Endothelial cell of umbilical vein (primary cell): Measurements from ENCODE around the gene GRK5. TPM values are rescaled to one million over a fixed set of nuclear protein-coding genes. Genes with fewer than 3 reads are reported as not detected.

Experiments
- BruUV-seq: library from RNA; stranded (reverse); fragments of 400-500 nt; replicated peaks from 2 replicates; lab custom pipeline; 2021; lab: Mats Ljungman, UMichigan
- CTCF ChIA-PET: fragments of 300-600, 350-600 bp; sonication (Branson Sonifier 250); formaldehyde crosslinking; loops from one replicate; lab custom pipeline; 2021; ENCODE audit warnings: antibody characterized with exemption, inconsistent platforms; lab: Charles Lee
- POLR2A ChIA-PET: fragments of 300-600, 350-600 bp; sonication (Branson Sonifier 250); formaldehyde crosslinking; loops from one replicate; lab custom pipeline; 2021; ENCODE audit warnings: antibody characterized with exemption, inconsistent platforms; lab: Charles Lee
- DNase-seq: peaks from one replicate; pipeline ENCODE4 v3.0.0-alpha.2; 2011; ENCODE audit warnings: low read depth, low spot score
- FAIRE-seq: peaks from 2 replicates; lab custom pipeline; 2011; peaks lifted over from hg19 to GRCh38; lab: Jason Lieb, UNC
- H2AFZ ChIP-seq: 2 replicates; pipeline ENCODE4 v1.6.0; 2012; ENCODE audit warnings: low read depth, low read length, control low read depth, inconsistent platforms
- H3K27ac ChIP-seq: 2 replicates; pipeline ENCODE4 v1.5.1; 2011; ENCODE audit warnings: low read depth, mild to moderate bottlenecking, control low read depth, low read length, moderate library complexity; ENCODE audit not compliant: insufficient read depth
- H3K27me3 ChIP-seq, 2 experiments: 2 replicates each; pipeline versions ENCODE4 v1.6.0 to v1.6.1; 2011; ENCODE audit warnings: low read length in 2 of 2, mixed read lengths in 1 of 2; ENCODE audit not compliant: control insufficient read depth in 2 of 2, insufficient read depth in 2 of 2
- H3K36me3 ChIP-seq, 2 experiments: 2 replicates in 1 of 2; 3 replicates in 1 of 2; pipeline ENCODE4 v1.5.1; 2011; ENCODE audit warnings: low read length in 2 of 2, mild to moderate bottlenecking in 1 of 2, moderate library complexity in 1 of 2; ENCODE audit not compliant: control insufficient read depth in 2 of 2, insufficient read depth in 2 of 2; ENCODE audit errors: extremely low read depth in 1 of 2
- H3K4me1 ChIP-seq: 3 replicates; pipeline ENCODE4 v1.5.1; 2011; ENCODE audit warnings: mild to moderate bottlenecking, low read length; ENCODE audit not compliant: control insufficient read depth, insufficient read depth; ENCODE audit errors: extremely low read depth
- H3K4me2 ChIP-seq: 2 replicates; pipeline ENCODE4 v1.6.1; 2011; ENCODE audit warnings: low read length, control low read depth, mixed read lengths; ENCODE audit not compliant: insufficient read depth
- H3K4me3 ChIP-seq, 3 experiments: fragments of 200-600 bp in 1 of 3; sonication (generic), shearing (Covaris generic) in 1 of 3; replicated peaks in 1 of 3; 2 replicates each; pipeline ENCODE4 v1.5.1; 2011 to 2016; ENCODE audit warnings: control low read depth in 3 of 3, low read length in 3 of 3, mild to moderate bottlenecking in 2 of 3, inconsistent platforms in 1 of 3, low read depth in 1 of 3, moderate library complexity in 1 of 3; ENCODE audit not compliant: insufficient read depth in 1 of 3
- H3K79me2 ChIP-seq: 2 replicates; pipeline ENCODE4 v1.6.0; 2012; ENCODE audit warnings: low read length, inconsistent platforms; ENCODE audit not compliant: control insufficient read depth, insufficient read depth
- H3K9ac ChIP-seq: replicated peaks from 2 replicates; pipeline ENCODE3; 2011; ENCODE audit warnings: low read length, control low read depth; ENCODE audit not compliant: insufficient read depth; ENCODE audit errors: extremely low read depth
- H3K9me1 ChIP-seq: replicated peaks from 3 replicates; pipeline ENCODE4 v1.6.0; 2011; ENCODE audit warnings: mild to moderate bottlenecking, low read length; ENCODE audit not compliant: control insufficient read depth, insufficient read depth; ENCODE audit errors: extremely low read depth
- H3K9me3 ChIP-seq: replicated peaks from 2 replicates; pipeline ENCODE4 v1.5.1; 2012; ENCODE audit warnings: low read length, inconsistent platforms; ENCODE audit not compliant: control insufficient read depth, insufficient read depth
- H4K20me1 ChIP-seq: replicated peaks from 2 replicates; pipeline ENCODE3; 2011; ENCODE audit warnings: mild to moderate bottlenecking, low read length; ENCODE audit not compliant: control insufficient read depth, insufficient read depth; ENCODE audit errors: extremely low read depth
- CTCF ChIP-seq, 2 donors: IDR thresholded peaks; 1 replicate in 1 of 2; 2 replicates in 1 of 2; pipeline ENCODE4 v1.5.1; 2011; ENCODE audit warnings: low read length in 2 of 2, mild to moderate bottlenecking in 2 of 2, moderate library complexity in 2 of 2, control low read depth in 1 of 2, inconsistent platforms in 1 of 2, low read depth in 1 of 2; ENCODE audit not compliant: insufficient read depth in 1 of 2; ENCODE audit errors: extremely low read depth in 1 of 2
- EZH2 ChIP-seq: IDR thresholded peaks from 2 replicates; pipeline ENCODE4 v1.6.1; 2012; ENCODE audit warnings: borderline replicate concordance, low read depth, mild to moderate bottlenecking, moderate library complexity, low read length, inconsistent platforms; ENCODE audit not compliant: severe bottlenecking
- FOS ChIP-seq: IDR thresholded peaks from 2 replicates; pipeline ENCODE4 v1.6.1; 2011; ENCODE audit warnings: mild to moderate bottlenecking, low read length, moderate library complexity, borderline replicate concordance; ENCODE audit not compliant: insufficient read depth
- GATA2 ChIP-seq: IDR thresholded peaks from 2 replicates; pipeline ENCODE4 v1.7.0; 2011; ENCODE audit warnings: low read depth, mild to moderate bottlenecking, moderate library complexity, mixed read lengths, low read length; ENCODE audit not compliant: insufficient read length, insufficient read depth
- JUN ChIP-seq: IDR thresholded peaks from 2 replicates; pipeline ENCODE4 v1.6.1; 2011; ENCODE audit warnings: borderline replicate concordance, low read depth; ENCODE audit not compliant: insufficient read length, insufficient read depth
- MAX ChIP-seq: IDR thresholded peaks from 2 replicates; pipeline ENCODE4 v1.6.1; 2011; ENCODE audit not compliant: insufficient read depth, insufficient read length
- MYC ChIP-seq: IDR thresholded peaks from one replicate; pipeline ENCODE4 v1.6.1; 2011; ENCODE audit warnings: mild to moderate bottlenecking, low read depth, low read length
- POLR2A ChIP-seq: IDR thresholded peaks from 2 replicates; pipeline ENCODE4 v1.6.1; 2012; ENCODE audit warnings: low read depth, mild to moderate bottlenecking, control low read depth, low read length
- POLR2AphosphoS5 ChIP-seq: IDR thresholded peaks from 2 replicates; pipeline ENCODE4 v1.6.1; 2012; ENCODE audit warnings: low read depth, mild to moderate bottlenecking, control low read depth, low read length, moderate library complexity; ENCODE audit not compliant: insufficient read depth
- dilution Hi-C: fragments of 300-500 bp; cut with MboI; formaldehyde crosslinking; loops from one replicate; pipeline ENCODE4 v1.15.0; 2019; ENCODE audit warnings: low sequenced_read_pairs; ENCODE audit not compliant: extremely low pct_ligation_motif_present
- intact Hi-C: fragments of 100-400 bp; cut with micrococcal nuclease; formaldehyde crosslinking; loops from one replicate; pipeline ENCODE4 v1.10.0; 2022
- polyA plus RNA-seq, 4 experiments: library from polyadenylated mRNA; depleted of rRNA in 3 of 4; stranded (reverse) in 3 of 4; unstranded in 1 of 4; fragments of >200 nt; gene quantifications; 2 replicates each; pipeline versions ENCODE4 v1.2.1 to v1.2.3, GENCODE V29; 2011 to 2012; ENCODE audit warnings: missing spikeins in 1 of 4
- total RNA-seq: library from RNA; stranded (reverse); gene quantifications from 2 replicates; pipeline ENCODE4 v1.2.3, GENCODE V29; 2021

The GRK5 gene
- total and polyA plus RNA-seq, 2 donors (not counting 3 experiments of a cell fraction or from before 2014, with no cell fraction given): 13.1 to 29.5 TPM

GRCh38 chr10:119438717-119439116, 231.3 kb downstream of the GRK5 start:
- no peak for TF ChIP-seq MAX
- no peak for TF ChIP-seq POLR2AphosphoS5
- no peak for TF ChIP-seq GATA2
- no peak for TF ChIP-seq CTCF (IDR thresholded peaks at IDR 0.05; ENCODE audit: extremely low read depth in 1 of 2, insufficient read depth in 1 of 2, low read depth in 1 of 2, low read length in 2 of 2)
- no peak for TF ChIP-seq FOS
- no peak for TF ChIP-seq MYC
- no peak for TF ChIP-seq EZH2
- no peak for TF ChIP-seq POLR2A
- no peak for TF ChIP-seq JUN
- Histone ChIP-seq H4K20me1 (no peaks in the 10 kb centered on the region), H3K9ac (no peak overlapping the region), H3K4me2 (no peak overlapping the region), H3K27ac (no peak overlapping the region), H3K4me1 (no peaks in the 10 kb centered on the region), H3K27me3 (no peaks in the 10 kb centered on the region), H3K9me3 (no peaks in the 10 kb centered on the region), H2AFZ (no peak overlapping the region), H3K9me1 (no peaks in the 10 kb centered on the region), H3K4me3 (no peak overlapping the region), H3K79me2 (no peaks in the 10 kb centered on the region), H3K36me3 (peaks cover 0 to 6% of the 10 kb centered on the region in 2 experiments)
- intact Hi-C loops: no loop called here
- BruUV-seq: no TSS peak
- CTCF ChIA-PET: interaction anchor here (0.9 to 1.7 kb wide), 3 partner anchors 229 to 239 kb away, joined by 3 to 6 read pairs (median 6); no protein-coding TSS in a partner anchor
- POLR2A ChIA-PET: no interaction called here
- no peak for FAIRE-seq
- dilution Hi-C loops: no loop called here
- no peak for DNase-seq
